Endodermal cell (in vitro differentiated cells): ENCODE results near the gene RNF128. TPM values are rescaled to one million over a fixed set of nuclear protein-coding genes. Genes with fewer than 3 reads are reported as not detected.

Source experiments
- DNase-seq: peaks from one replicate; pipeline ENCODE4 v3.0.0-alpha.2; 2017
- H3K27ac ChIP-seq: 2 replicates; pipeline ENCODE4 v1.5.1; 2013; ENCODE audit warnings: mild to moderate bottlenecking, low read depth, low read length, moderate library complexity
- H3K27me3 ChIP-seq: 2 replicates; pipeline ENCODE4 v1.6.1; 2013; ENCODE audit warnings: mild to moderate bottlenecking, low read length, moderate library complexity; ENCODE audit not compliant: insufficient read depth, control insufficient read depth, poor library complexity, severe bottlenecking
- H3K36me3 ChIP-seq: 2 replicates; pipeline ENCODE4 v1.7.0; 2013; ENCODE audit warnings: mild to moderate bottlenecking, low read length, moderate library complexity; ENCODE audit not compliant: control insufficient read depth, insufficient read depth
- H3K4me1 ChIP-seq: one replicate; pipeline ENCODE4 v1.7.0; 2013; ENCODE audit warnings: low read length; ENCODE audit not compliant: control insufficient read depth, insufficient read depth
- H3K4me3 ChIP-seq: 2 replicates; pipeline ENCODE4 v1.5.1; 2013; ENCODE audit warnings: mild to moderate bottlenecking, low read length, moderate library complexity
- H3K9ac ChIP-seq: 2 replicates; pipeline ENCODE4 v1.6.1; 2013; ENCODE audit warnings: mild to moderate bottlenecking, low read length, moderate library complexity; ENCODE audit not compliant: poor library complexity, severe bottlenecking; ENCODE audit errors: extremely low read depth
- H3K9me3 ChIP-seq: 2 replicates; pipeline ENCODE4 v1.6.1; 2013; ENCODE audit warnings: mild to moderate bottlenecking, low read length, moderate library complexity; ENCODE audit not compliant: control insufficient read depth
- H3K27ac Mint-ChIP-seq: 2 replicates; pipeline ENCODE4 v1.8.0; 2020; ENCODE audit warnings: mixed read lengths
- H3K27me3 Mint-ChIP-seq: 2 replicates; pipeline ENCODE4 v1.8.0; 2021; ENCODE audit warnings: mild to moderate bottlenecking, mixed read lengths; ENCODE audit not compliant: insufficient read depth
- H3K36me3 Mint-ChIP-seq: 2 replicates; pipeline ENCODE4 v1.8.0; 2020; ENCODE audit warnings: low read depth, mixed read lengths
- H3K4me1 Mint-ChIP-seq: 2 replicates; pipeline ENCODE4 v1.8.0; 2020; ENCODE audit warnings: mixed read lengths
- H3K4me3 Mint-ChIP-seq: 2 replicates; pipeline ENCODE4 v1.8.0; 2020; ENCODE audit warnings: mild to moderate bottlenecking, moderate library complexity, mixed read lengths
- H3K9me3 Mint-ChIP-seq: 2 replicates; pipeline ENCODE4 v1.8.0; 2020; ENCODE audit warnings: mild to moderate bottlenecking, mixed read lengths
- CTCF ChIP-seq: fragments of 200-600 bp; sonication (generic); conservative IDR thresholded peaks from 2 replicates; pipeline ENCODE4 v1.5.0; 2021; ENCODE audit warnings: antibody characterized with exemption, mild to moderate bottlenecking
- WGBS, 2 experiments: methylation state at CpG; one replicate each; pipeline versions ENCODE4 v1.1.5 to v1.1.7; 2013; ENCODE audit warnings: missing lambda C conversion rate in 2 of 2, mixed read lengths in 1 of 2; ENCODE audit not compliant: insufficient coverage in 1 of 2, insufficient read length in 1 of 2; 5-methylcytosine and 5-hydroxymethylcytosine counted together
- long read RNA-seq, 4 experiments: library from polyadenylated mRNA in 2 of 4; library from RNA in 1 of 4; library from capped mRNA in 1 of 4; stranded (forward) in 3 of 4; unstranded in 1 of 4; transcript quantifications; one replicate each; pipeline ENCODE4 v2.0.0, GENCODE V29; 2020 to 2021; ENCODE audit warnings: inconsistent platforms in 1 of 4
- polyA plus RNA-seq, 2 experiments: library from polyadenylated mRNA; stranded (reverse); fragments of 50-300 nt; gene quantifications; one replicate each; pipeline ENCODE4 v1.2.3, GENCODE V29; 2013
- total RNA-seq, 2 donors: library from RNA; stranded (reverse); fragmentation: NEBNext Ultra II Directional in 1 of 2; extraction: Animal tissue kit (Norgen Biotek cat#: 25700) in 1 of 2; gene quantifications; 2 replicates in 1 of 2; 3 replicates in 1 of 2; pipeline ENCODE4 v1.2.1, GENCODE V29; 2021

The RNF128 gene
- total RNA-seq, result 1 to 10 TPM in 1 of 2 donors, under 1 TPM in 1; 0.48 to 1.1 TPM
- polyA plus RNA-seq (2013, experiment 1 of 2), result 0.89 TPM
- polyA plus RNA-seq (2013, experiment 2 of 2), result 0.50 TPM
- long read RNA-seq, experiment 1, partial matches to known transcripts, result 0 of 1 reads
- long read RNA-seq, experiment 1, other reads (novel, unspliced or antisense), result 1 of 1 reads
- long read RNA-seq, experiment 2, partial matches to known transcripts, result 0 of 4 reads
- long read RNA-seq, experiment 2, other reads (novel, unspliced or antisense), result 0 of 4 reads
- long read RNA-seq, experiment 3, partial matches to known transcripts, result 0 of 3 reads
- long read RNA-seq, experiment 3, other reads (novel, unspliced or antisense), result 0 of 3 reads
- long read RNA-seq, experiment 4, result 0 reads

- peaks cover 64% of the 10 kb centered on the region for H3K27me3 ChIP-seq
Observed at GRCh38 chrX:106726485-106727437, at the start of gene RNF128. Gene RNF128 (plus strand): TSS chrX:106726701. CDS start chrX:106726914, 213 bp downstream.

GRCh38 chrX:106680716-106681115, 45.8 kb upstream of the RNF128 start:
- Histone ChIP-seq H3K27me3 (no peaks in the 10 kb centered on the region), H3K4me1 (no peaks in the 10 kb centered on the region), H3K4me3 (no peak overlapping the region), H3K9ac (no peak overlapping the region), H3K36me3 (no peaks in the 10 kb centered on the region), H3K9me3 (no peaks in the 10 kb centered on the region), H3K27ac (no peak overlapping the region)
- Mint-ChIP-seq H3K4me1 (no peaks in the 10 kb centered on the region), H3K27ac (no peak overlapping the region), H3K27me3 (no peaks in the 10 kb centered on the region), H3K4me3 (no peak overlapping the region), H3K9me3 (peaks cover 24% of the 10 kb centered on the region), H3K36me3 (no peaks in the 10 kb centered on the region)
- no peak for TF ChIP-seq CTCF
- DNase-seq, result no peak
- 100% methylated on average over 2 of the region's 2 CpGs; no CpG with 5 or more reads in 1 of the 2 experiments for WGBS, 2 experiments

More at GRCh38 chrX:106726485-106727437, at the start of gene RNF128:
- Mint-ChIP-seq H3K9me3 (peaks cover 36% of the 10 kb centered on the region), H3K4me1 (peaks cover 2% of the 10 kb centered on the region), H3K27me3 (peaks cover 65% of the 10 kb centered on the region), H3K4me3 (peak within 1 kb of the TSS; percentile 60), H3K36me3 (no peaks in the 10 kb centered on the region), H3K27ac (no peak within 1 kb of the TSS)
- Histone ChIP-seq H3K27ac (no peak within 1 kb of the TSS), H3K4me1 (no peaks in the 10 kb centered on the region), H3K9ac (no peak within 1 kb of the TSS), H3K9me3 (no peaks in the 10 kb centered on the region), H3K4me3 (peak within 1 kb of the TSS; percentile 80), H3K36me3 (no peaks in the 10 kb centered on the region)
- peak; percentile 88 for DNase-seq
- TF ChIP-seq CTCF, result no peak
- WGBS, 2 experiments, result 1% methylated on average over 79 of the region's 79 CpGs; no CpG with 5 or more reads in 1 of the 2 experiments

GRCh38 chrX:106684207-106684606, 42.3 kb upstream of the RNF128 start:
- no peaks in the 10 kb centered on the region for H3K4me1 Mint-ChIP-seq
- Histone ChIP-seq H3K9me3 (no peaks in the 10 kb centered on the region), H3K4me3 (no peak overlapping the region), H3K9ac (no peak overlapping the region), H3K27ac (no peak overlapping the region), H3K27me3 (no peaks in the 10 kb centered on the region), H3K36me3 (no peaks in the 10 kb centered on the region), H3K4me1 (no peaks in the 10 kb centered on the region)
- no peak overlapping the region for H3K4me3 Mint-ChIP-seq
- no peak for TF ChIP-seq CTCF
- H3K36me3 Mint-ChIP-seq, result no peaks in the 10 kb centered on the region
- DNase-seq, result no peak
- peaks cover 40% of the 10 kb centered on the region for H3K9me3 Mint-ChIP-seq
- no peak overlapping the region for H3K27ac Mint-ChIP-seq
- WGBS, 2 experiments, result 89 to 100% methylated on average over 1 to 3 of the region's 4 CpGs
- H3K27me3 Mint-ChIP-seq, result no peaks in the 10 kb centered on the region
